OCI-M2 (cell line): ENCODE results near the gene CD79A.
A peak's percentile ranks its signal among the peaks of the same experiment; 100 is the strongest.
"Not testable (repeated sequence)": the region's sequence is repeated elsewhere in the genome, so short reads cannot be mapped to it uniquely, and the experiment has no call there.

Experiments used
- DNase-seq: peaks from one replicate; lab custom pipeline; 2025; ENCODE audit not compliant: unreplicated experiment; lab: John Stamatoyannopoulos, UW

The CD79A gene

GRCh38 chr19:41862445-41862986 lies 14.6 kb upstream of the CD79A start:
- DNase-seq = no peak

- no peak for DNase-seq
Observed at GRCh38 chr19:41863209-41863931, 13.7 kb upstream of the CD79A start.

- DNase-seq = no peak
Observed at GRCh38 chr19:41864374-41864773, 12.7 kb upstream of the CD79A start.

- DNase-seq = no peak
Observed at GRCh38 chr19:41866284-41866683, 10.8 kb upstream of the CD79A start.

- no peak for DNase-seq
Observed at GRCh38 chr19:41868120-41868988, 8.7 kb upstream of the CD79A start.

GRCh38 chr19:41868989-41869300 lies 8.1 kb upstream of the CD79A start:
- no peak for DNase-seq

- no peak for DNase-seq
Observed at GRCh38 chr19:41869374-41869955, 7.6 kb upstream of the CD79A start.

- DNase-seq = no peak
Observed at GRCh38 chr19:41870401-41870873, 6.6 kb upstream of the CD79A start.

GRCh38 chr19:41871573-41872383 lies 5.3 kb upstream of the CD79A start:
- no peak for DNase-seq

GRCh38 chr19:41872384-41872774 lies 4.7 kb upstream of the CD79A start:
- DNase-seq = no peak

GRCh38 chr19:41872775-41873647 lies 4.1 kb upstream of the CD79A start:
- DNase-seq = peak; percentile 64

- DNase-seq = not testable (repeated sequence)
Observed at GRCh38 chr19:41875973-41876372, 1.1 kb upstream of the CD79A start.

GRCh38 chr19:41877916-41878905 lies 1.1 kb downstream of the CD79A start:
- no peak for DNase-seq

- no peak for DNase-seq
Observed at GRCh38 chr19:41879080-41879479, 2.0 kb downstream of the CD79A start.

- no peak for DNase-seq
Observed at GRCh38 chr19:41879670-41880328, 2.7 kb downstream of the CD79A start.

GRCh38 chr19:41880329-41880708 lies 3.2 kb downstream of the CD79A start:
- no peak for DNase-seq

- no peak for DNase-seq
Observed at GRCh38 chr19:41882568-41883462, 5.7 kb downstream of the CD79A start, which contains the start of gene ARHGEF1. Gene ARHGEF1, plus strand, starts transcription at chr19:41883184. Its CDS starts 4,899 bp downstream, at chr19:41888083.
